GM21529 (cell line): ENCODE data around the gene ACKR3.
A peak's percentile ranks its signal among the peaks of the same experiment; 100 is the strongest.

Experiments
- ATAC-seq: cut with Tn5 transposase; IDR thresholded peaks from one replicate; pipeline ENCODE4 v1.9.1; 2021; ENCODE audit not compliant: unreplicated experiment

ACKR3 gene

DNA sequence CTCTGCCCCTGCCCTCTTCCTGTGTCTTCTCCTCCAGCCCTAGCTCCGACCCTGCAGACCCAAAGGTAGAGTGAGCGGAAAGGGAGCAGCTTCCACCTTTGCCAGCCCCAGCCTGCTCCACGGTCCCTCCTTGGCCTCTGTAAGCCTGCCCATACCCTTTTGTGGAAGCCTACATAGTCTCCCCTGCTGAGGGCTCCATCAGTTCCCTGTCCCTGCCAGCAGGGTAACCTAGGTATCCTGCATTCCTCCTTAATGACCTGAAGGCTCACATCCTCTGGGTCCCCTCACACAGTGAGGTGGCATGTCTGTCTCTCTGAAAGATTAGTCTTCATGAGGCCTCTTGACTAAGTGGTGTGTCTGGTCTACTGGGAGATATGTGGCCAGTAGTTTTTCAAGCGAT lies 20.5 kb upstream of the ACKR3 start:
- no peak for ATAC-seq

DNA sequence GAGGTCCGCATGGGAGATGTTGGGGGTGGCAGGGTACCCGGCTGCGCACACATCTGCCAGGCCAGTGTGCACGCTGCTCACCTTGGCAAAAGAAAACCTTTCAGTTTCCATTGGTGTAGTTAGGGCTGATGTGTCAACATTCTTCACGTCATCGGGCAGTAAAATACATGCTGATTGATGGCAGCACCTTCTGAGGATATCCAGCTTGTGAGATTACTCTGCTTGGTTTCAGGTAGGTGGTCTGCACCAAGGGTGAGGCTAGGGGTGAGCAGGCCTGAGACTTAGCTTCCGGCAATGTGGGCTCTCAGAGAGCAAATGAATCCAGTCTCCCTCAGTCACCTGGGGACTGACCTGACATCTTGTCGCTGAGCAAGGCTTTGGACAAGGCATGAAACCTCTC lies 19.3 kb upstream of the ACKR3 start:
- no peak for ATAC-seq

DNA sequence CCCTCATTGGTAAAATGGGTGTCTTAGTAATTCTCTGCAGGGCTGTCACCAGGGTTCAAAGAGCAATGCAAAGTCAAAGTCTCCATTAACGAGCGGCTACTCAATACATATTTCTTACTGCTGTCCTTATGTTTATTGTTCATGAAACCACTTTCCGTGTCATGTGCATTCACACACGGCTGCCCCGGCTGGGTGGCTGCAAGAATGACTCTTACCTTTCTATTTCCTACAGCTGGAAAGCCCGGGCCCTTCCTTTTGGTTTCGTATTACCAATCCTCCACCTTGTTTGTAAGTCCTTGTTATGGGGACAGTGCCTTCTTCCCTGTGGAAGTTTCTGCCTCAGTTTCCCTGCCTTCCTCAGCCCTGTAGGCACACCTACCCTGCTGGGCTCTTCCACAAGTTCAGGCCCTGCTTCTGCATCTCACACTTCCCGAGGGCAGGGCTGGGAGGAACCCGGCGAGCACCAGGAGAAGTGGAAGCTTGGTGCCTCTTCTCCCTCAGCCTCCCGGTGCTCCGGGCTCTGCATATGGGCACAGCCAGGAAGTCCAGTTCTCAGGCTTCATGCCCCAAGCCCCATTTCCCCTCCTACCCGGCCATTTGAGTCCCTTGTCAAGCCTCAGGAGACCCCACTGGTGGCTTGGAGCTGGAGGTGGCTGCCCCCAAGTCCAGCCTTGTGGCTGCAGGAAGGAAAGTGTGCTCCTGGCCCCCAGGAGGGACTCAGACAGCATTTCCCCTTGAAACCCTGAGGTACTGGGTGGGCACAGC lies 18.7 kb upstream of the ACKR3 start:
- peak; percentile 52 for ATAC-seq

DNA sequence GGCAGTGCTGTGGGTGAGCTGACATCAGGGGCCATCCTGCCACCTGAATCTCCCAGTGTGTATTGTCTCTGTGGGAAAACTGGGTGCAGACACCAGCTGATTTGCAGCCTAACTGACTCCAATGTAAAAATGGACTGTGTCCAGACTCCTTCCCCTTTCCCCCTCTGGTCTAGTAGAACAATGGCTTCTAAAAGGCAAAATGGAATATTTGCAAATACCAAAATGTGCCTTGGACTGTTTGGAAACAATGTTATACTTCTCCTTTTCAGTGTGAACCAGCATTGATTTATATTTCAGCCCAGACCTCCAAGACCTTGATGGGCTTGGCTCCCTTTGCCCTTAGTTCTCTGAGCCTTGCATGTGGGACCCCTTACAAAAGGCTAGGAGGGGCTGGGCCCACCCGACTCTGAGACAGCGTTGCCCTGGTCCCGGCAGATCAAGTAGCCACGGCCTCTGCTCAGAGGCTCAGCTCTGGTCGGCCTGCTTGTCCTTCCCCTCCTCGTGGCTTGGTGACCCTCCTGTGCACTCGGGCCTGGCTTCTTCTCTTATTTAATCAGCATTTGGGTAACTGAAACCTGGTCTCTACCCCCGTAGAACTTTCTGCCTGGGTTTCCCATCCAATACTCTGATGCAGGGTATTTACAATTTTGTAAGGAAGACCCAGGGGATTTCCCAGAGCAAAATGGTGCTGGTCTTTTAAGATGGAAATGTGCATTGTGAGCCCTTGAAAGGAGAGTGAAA lies 18.0 kb upstream of the ACKR3 start:
- peak; percentile 40 for ATAC-seq

DNA sequence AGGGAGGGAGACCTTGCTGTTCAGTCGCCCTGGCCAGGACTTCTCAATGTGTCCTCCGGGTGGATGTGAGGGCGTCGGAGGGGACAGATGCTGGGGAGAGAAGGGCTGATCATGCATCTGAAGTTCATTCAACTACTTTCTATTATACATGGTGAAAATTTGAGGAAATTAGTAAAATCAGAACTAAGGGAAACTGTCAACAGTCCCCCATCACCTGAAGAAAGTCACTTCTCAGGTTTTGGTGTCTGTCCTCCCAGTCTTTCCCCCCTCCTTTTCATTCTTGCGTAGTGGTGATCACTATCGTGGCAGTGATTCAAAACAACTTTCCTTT lies 17.4 kb upstream of the ACKR3 start:
- ATAC-seq = peak; percentile 25

DNA sequence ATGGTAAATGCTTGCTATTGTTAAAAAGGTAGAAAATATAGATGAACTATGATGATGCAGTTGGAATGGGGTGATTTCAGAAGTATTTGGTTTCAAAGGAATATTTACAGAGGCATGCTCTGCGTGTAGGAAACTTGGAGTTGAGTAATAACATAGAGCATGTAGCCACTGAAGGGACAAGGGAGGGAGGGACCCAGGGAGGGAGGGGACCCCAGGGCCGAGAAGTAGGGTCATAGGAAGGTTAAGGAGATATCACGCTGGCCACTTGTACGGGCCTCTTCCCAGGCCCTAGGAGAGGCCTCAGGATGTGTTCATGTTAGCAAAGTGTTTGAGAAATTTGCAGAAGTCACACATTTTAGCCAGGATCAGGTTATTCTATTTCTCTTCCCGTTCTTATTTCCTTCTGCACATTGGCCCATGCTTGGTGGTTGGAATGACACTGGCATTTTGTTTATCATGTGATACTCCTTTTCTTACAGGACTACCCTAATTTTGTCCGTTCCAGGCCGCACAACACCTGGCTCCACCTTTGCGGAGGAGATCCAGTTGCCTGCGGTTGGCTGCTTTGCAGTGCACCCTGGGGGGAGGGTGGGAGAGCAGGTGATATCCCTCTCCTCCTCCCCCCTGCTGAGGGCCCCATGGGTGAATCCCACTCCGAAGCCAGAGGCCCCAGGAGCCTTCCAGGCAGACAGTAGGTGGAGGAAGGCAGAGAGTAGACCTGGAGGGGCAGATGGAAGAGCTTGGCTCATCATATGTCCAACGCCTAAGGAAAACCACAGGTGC lies 16.9 kb upstream of the ACKR3 start:
- no peak for ATAC-seq

DNA sequence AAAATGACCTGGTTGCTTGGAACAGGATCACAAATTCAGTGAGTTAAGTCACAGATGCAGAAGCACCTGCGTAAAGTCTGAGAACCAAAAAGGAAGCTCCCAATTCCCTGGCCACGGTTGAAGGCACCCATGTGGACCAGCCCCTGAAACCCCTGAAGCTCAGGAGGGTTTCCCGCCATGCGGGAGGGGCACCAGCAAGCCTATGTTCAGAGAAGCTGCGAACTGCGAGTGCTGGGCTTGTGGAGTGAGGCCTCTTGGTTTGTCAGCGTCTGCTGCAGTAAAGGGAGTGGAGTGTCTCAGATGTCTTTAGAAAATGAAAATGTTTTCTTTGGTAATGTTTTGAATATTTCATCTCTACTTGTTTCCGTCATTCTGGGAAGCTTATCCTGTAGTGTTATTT lies 16.1 kb upstream of the ACKR3 start:
- no peak for ATAC-seq

DNA sequence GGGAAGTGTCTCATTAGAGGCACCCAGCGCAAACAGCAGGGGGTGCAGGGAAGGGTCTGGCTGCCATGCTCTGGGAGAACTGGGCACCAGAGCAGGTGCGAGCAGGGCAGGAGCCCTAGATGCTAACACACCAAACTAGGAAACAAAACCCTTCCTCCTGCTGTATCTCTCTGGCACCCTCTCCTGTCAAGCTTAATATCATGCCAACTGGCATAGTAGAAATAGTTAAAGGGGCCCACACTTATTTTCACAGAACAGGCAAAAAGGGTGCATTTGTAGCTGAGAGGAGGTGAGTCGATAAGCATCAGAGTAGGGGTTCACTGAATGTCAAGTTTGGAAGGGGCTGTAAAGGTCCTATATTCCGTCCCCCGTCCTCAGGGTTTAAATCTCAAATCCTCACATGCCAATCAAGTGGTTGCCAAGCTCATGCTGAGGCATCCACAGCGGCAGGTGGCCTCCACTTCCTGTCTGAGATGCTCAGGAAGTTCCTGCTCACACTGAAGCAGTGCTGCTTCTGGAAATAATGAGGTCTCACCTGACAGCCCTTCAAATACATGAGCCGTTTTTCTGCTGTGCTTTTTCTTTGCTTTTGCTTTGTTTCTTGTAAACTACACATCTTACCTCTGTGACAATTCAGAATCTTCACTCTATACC lies 14.9 kb upstream of the ACKR3 start:
- ATAC-seq = no peak

DNA sequence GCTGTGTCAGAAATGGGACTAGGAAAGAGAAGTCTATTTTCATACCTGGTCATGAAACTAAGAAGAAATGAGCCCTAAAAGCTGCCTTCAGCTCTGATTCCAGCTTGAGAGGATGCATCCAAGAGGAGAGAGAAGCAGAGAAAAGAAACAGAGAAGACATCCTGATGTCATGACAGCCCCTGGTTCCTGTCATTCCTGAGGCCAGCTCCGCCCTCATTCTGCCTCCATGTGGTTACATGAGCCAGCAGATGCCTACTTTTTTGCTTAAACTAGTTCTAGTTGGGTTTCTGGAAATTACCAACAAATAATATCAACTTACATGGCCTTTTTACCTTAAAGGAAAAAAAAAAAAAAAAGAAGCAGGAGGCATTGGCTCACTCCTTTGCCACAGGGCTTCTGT lies 14.1 kb upstream of the ACKR3 start:
- no peak for ATAC-seq

DNA sequence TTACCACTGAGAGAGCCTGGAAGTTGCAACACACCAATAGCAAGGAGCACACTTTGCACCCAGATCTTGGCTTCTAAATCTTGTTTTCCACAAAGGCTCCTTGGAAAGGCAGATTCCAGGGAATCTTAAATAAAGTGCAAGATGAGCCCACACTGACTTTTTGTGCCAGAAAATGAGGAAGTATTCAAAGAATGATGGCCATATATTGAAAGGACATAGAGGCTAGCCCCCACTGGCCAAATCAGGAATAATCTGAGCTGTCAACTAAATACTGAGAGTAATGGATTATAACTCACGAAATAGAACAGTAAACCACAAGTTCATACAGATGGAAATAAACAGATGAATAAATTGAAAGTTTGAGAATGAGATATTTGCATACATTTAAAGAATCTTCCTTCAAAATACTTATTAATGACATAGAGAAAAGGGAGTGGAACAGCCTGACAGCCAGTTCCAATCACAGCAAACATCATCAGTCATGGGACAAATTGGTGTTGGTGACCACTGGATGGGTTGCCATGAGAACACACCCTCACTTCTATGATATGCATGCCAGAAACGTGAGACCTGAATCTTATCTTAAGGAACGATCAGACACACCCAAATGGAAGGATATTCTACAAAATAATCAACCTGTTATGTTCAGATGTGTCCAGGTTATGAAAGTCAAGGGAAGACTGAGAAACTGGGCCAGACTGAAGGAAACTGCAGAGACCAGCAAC lies 12.2 kb upstream of the ACKR3 start:
- no peak for ATAC-seq

DNA sequence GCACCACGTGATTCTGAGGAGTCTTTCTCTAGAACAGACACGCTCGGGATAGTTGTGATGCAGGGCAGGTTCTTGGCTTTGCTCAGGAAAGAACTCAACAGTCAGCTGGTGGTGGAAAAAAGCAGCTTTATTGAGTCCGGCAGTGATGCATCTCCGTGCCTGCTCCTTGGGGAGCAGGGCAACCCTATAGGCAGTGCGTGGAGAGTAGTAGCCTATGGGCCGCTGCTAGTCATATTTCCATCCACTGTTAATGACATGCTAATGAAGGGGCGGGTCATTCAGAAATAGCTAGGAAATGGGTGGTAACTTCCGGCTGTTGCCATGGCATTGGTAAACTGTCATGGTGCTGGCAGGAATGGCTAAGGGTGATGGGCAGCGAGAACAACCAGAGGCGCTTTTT lies 11.6 kb upstream of the ACKR3 start:
- ATAC-seq = no peak

DNA sequence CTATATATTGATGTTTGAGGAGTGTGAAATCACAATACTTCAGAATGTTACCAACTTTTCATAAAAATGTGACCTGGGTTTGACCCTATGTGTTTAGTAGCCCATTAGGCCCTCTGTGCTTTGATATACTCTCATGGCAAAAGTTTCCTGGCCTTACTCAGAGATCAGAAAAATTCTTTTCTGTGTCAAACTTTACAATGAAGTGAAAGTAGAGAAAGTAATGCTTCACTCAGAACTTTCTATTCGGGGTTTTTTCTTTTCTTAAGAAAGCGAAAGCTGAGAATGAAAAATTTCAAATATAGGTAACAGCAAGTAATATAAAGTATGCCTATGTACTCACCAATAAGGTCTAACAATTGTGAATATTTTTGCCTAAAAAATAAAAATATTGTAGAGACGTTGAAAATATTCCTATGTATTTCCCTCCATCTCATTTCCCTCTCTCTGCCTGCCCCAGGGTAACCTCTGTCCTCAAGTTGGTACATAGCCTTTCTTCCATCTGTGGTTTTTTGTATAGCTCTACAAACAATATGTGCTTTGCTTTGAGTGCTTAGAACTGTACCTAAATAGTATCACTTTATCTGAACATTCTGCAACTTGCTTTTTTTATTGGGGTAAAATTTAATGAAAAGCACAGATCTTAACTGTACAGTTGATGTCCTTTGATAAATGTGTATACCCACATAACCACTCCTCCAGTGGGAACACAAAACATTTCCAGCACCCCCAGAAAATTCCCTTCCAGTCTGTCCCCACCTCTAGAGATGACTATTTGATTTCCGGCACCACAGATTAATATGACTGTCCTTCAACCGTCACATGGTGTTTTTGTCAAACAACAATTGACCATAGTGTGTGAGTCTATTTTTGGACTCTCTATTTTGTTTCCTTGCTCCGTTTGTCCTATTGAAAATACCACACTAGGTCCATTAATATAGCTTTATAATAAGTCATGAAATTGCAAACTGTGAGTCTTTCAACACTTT lies 10.3 kb upstream of the ACKR3 start:
- peak; percentile 67 for ATAC-seq

DNA sequence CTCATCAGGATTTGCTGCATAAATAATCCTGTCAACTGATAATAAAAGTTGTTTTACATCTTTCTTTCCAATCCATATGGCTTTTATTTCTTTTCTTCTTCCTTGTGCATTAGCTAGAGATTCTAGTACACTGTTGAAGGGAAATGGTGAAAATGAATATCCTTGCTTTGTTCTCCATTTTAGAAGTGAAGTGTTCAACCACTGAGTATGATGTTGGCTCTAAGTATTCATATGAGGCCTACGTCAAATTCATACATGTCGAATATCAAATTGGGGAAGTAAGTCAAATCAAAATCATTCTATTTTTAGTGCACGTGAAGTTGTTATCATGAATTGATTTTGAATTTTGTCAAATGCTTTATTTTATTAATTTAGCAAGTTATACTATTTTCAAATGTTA lies 7.8 kb upstream of the ACKR3 start:
- ATAC-seq = no peak

DNA sequence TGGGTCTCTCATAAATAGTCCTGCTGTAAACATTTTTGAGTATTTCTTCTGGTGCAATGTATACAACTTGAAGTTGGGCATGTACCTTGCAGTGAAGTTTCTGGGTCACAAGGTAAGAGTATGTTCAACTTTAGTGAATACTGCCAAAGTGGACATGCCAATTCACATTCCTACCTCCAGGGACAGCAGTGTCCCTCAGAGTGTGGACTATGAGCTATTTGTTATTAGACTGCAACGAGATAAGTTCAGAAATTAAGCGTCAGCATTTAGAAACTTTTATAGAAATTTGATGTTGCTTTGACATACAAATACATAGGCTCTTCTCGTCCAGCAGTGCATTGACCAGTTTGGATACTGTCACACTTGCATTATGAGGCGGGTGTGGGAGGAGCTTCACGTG lies 7.2 kb upstream of the ACKR3 start:
- ATAC-seq = no peak

DNA sequence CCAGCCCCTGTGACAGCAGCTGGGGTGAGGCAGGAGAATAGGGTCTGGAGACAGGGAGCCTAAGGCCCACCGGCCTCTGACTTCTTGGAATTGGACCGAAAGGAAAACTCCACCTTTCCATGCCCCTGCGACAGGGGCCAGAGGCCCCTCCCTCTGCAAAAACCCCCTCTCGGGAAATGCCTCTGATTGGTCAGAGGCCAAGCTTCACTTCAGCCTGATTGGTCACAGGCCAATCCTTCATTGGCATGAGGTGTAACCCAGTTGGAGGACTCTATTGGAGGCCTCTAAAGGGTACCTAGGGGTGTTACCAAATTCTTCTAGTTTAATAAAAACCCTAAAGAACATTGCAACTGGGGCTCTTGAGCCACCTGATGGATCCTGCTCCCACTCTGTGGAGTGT lies 5.7 kb upstream of the ACKR3 start:
- no peak for ATAC-seq

DNA sequence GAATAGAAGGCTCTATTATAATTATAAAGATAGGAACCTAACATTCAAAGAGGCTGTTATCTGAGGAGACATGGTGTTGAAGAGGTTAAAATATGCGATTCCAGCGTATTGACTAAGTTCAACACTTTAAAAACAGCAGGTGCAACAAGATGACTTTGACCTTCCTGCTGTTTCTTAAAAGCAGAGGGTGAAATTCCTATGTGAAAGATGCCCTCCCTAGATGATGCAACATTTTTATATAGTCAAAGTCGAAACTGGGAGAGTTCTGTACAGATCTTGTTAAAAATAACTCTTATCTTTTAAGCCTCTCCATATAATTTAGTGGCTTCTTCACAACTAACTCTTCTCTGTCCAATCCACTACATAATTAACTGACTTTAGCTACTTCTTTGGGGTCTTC lies 4.4 kb upstream of the ACKR3 start:
- no peak for ATAC-seq

DNA sequence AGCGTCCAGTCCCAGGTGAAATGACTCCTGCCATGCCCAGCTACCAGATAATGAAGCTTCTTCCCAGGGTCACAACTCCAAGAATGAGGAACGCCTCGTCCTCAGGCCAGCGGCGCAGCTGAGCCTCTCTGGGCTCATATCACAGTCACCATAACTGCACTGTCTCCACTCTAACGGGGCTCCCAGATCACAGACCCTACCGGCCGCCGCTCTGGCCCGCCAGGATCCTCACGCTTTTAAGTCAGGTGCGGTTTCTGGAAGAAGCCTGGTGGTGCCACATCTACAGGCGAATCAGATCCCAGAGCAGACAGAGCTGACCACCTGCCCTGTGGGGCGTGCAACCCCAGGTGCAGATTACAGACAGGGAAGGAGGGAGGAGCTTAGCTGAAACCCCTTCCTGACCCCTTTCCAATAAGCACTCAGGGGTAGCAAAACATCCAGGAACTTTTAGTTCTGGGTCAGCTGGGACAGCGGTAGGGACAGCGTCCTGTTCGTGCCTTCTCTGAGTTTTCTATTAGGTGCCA lies 3.7 kb upstream of the ACKR3 start:
- ATAC-seq = no peak

DNA sequence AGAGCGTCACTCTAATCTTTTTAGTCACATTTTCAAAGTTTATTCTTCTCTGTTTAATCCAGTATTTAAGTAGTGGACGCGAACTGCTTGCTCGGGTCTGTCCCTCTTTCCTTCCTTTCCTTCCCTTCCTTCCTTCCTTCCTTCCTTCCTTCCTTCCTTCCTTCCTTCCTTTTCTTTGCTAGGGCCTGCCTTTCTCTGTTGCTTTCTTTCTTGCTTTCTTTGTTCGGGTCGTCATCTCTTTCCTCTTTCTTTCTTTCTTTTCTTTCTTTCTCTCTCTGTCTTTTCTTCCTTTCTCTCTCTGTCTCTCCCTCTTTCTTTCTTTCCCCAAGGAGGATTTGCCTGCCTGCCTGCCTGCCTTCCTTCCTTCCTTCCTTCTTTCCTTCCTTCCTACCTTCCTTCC lies 3.0 kb upstream of the ACKR3 start:
- no peak for ATAC-seq
